Prostate gland (tissue), 2 donors: ENCODE measurements around the gene MIA. TPM values are rescaled to one million over a fixed set of nuclear protein-coding genes. Genes with fewer than 3 reads are reported as not detected.
A peak's percentile ranks its signal among the peaks of the same experiment; 100 is the strongest.
"Not testable (repeated sequence)": the region's sequence is repeated elsewhere in the genome, so short reads cannot be mapped to it uniquely, and the experiment has no call there.

ENCODE experiments used
- DNase-seq: peaks from one replicate; pipeline ENCODE4 v3.0.0-alpha.2; 2019; ENCODE audit warnings: low spot score
- H3K27ac ChIP-seq, 2 donors: fragments of 200-600 bp; sonication (generic); 2 replicates each; pipeline ENCODE4 v1.5.1; 2017 to 2019
- H3K27me3 ChIP-seq: fragments of 200-600 bp; sonication (generic); replicated peaks from 2 replicates; pipeline ENCODE4 v1.5.1; 2019; ENCODE audit not compliant: insufficient read depth
- H3K36me3 ChIP-seq, 2 donors: fragments of 200-600 bp; sonication (generic); 1 replicate in 1 of 2; 2 replicates in 1 of 2; pipeline versions ENCODE4 v1.5.1 to v1.8.1; 2017 to 2019
- H3K4me1 ChIP-seq: fragments of 200-600 bp; sonication (generic); replicated peaks from 2 replicates; pipeline ENCODE4 v1.5.1; 2019
- H3K4me3 ChIP-seq, 2 donors: fragments of 200-600 bp; sonication (generic); 2 replicates each; pipeline ENCODE4 v1.5.1; 2017 to 2019
- H3K9me3 ChIP-seq: fragments of 200-600 bp; sonication (generic); 2 replicates; pipeline ENCODE4 v1.5.1; 2017
- CTCF ChIP-seq, 4 experiments: fragments of 200-600 bp in 2 of 4; fragments of 450-650 bp in 2 of 4; sonication (generic) in 2 of 4; IDR thresholded peaks; 1 replicate in 3 of 4; 2 replicates in 1 of 4; pipeline ENCODE4 v1.5.1; 2016 to 2019; ENCODE audit warnings: antibody characterized with exemption in 4 of 4, mild to moderate bottlenecking in 2 of 4, moderate library complexity in 2 of 4
- POLR2A ChIP-seq: fragments of 450-650 bp; IDR thresholded peaks from one replicate; pipeline ENCODE4 v1.6.1; 2016; ENCODE audit warnings: antibody characterized with exemption, mild to moderate bottlenecking
- POLR2AphosphoS5 ChIP-seq: sonication (generic); formaldehyde crosslinking; IDR thresholded peaks from one replicate; pipeline ENCODE4 v1.6.1; 2017; ENCODE audit warnings: antibody characterized with exemption
- WGBS: methylation state at CpG from one replicate; pipeline ENCODE4 v1.1.5; 2018; 5-methylcytosine and 5-hydroxymethylcytosine counted together
- intact Hi-C: fragments of 100-400 bp; cut with DNase I; formaldehyde crosslinking; loops from one replicate; pipeline ENCODE4 v1.14.2; 2022
- total RNA-seq, 2 donors: library from RNA; depleted of rRNA; stranded (reverse); fragments of >200 nt; gene quantifications; one replicate each; pipeline ENCODE4 v1.1.0, GENCODE V29; 2016

Gene MIA
- total RNA-seq, 2 donors from 2014 or later: 2.7 to 5.0 TPM

GRCh38 chr19:40810649-40811408, 35.5 kb downstream of the MIA start:
- H3K9me3 ChIP-seq, H3K36me3 ChIP-seq, intact Hi-C loops, H3K27me3 ChIP-seq: not testable (repeated sequence)
- TF ChIP-seq POLR2AphosphoS5 (peak; percentile 25), CTCF (IDR thresholded peaks at IDR 0.05) (peak in 1 of 4 experiments; percentile 28), POLR2A (peak; percentile 47)
- peaks cover 18% of the 10 kb centered on the region for H3K4me1 ChIP-seq
- DNase-seq: peak; percentile 65
- H3K4me3 ChIP-seq: peak overlapping the region; percentile 17 to 29
- WGBS: 5% methylated on average over 35 of the region's 65 CpGs
- peak overlapping the region; percentile 53 to 55 for H3K27ac ChIP-seq

GRCh38 chr19:40811478-40812341, 36.4 kb downstream of the MIA start:
- Histone ChIP-seq H3K27ac (peak overlapping the region; percentile 53 to 55), H3K4me1 (peaks cover 11% of the 10 kb centered on the region), H3K36me3 (no peaks in the 10 kb centered on the region), H3K4me3 (peak overlapping the region in 1 of 2 donors; percentile 29), H3K27me3 (no peaks in the 10 kb centered on the region), H3K9me3 (no peaks in the 10 kb centered on the region)
- TF ChIP-seq POLR2A (no peak), POLR2AphosphoS5 (no peak), CTCF (IDR thresholded peaks at IDR 0.05) (no peak)
- intact Hi-C loops: no loop called here
- no peak for DNase-seq
- WGBS: 23% methylated on average over 35 of the region's 35 CpGs

GRCh38 chr19:40812571-40812970, 37.2 kb downstream of the MIA start:
- H3K4me3 ChIP-seq, H3K36me3 ChIP-seq, H3K4me1 ChIP-seq, DNase-seq, intact Hi-C loops, H3K9me3 ChIP-seq, H3K27me3 ChIP-seq: not testable (repeated sequence)
- WGBS: 76% methylated on average over 7 of the region's 7 CpGs
- H3K27ac ChIP-seq: peak overlapping the region; percentile 56 to 57

- Histone ChIP-seq H3K4me1 (peaks cover 4% of the 10 kb centered on the region), H3K4me3 (no peak overlapping the region), H3K27ac (peak overlapping the region; percentile 56 to 57), H3K9me3 (no peaks in the 10 kb centered on the region), H3K36me3 (no peaks in the 10 kb centered on the region), H3K27me3 (no peaks in the 10 kb centered on the region)
- 9% methylated on average over 4 of the region's 4 CpGs for WGBS
- DNase-seq: peak; percentile 53
- intact Hi-C loops: no loop called here
- TF ChIP-seq POLR2AphosphoS5 (no peak), POLR2A (no peak), CTCF (IDR thresholded peaks at IDR 0.05) (no peak)
Observed at GRCh38 chr19:40813182-40813581, 37.9 kb downstream of the MIA start.

GRCh38 chr19:40815223-40815622, 39.9 kb downstream of the MIA start:
- H3K27me3 ChIP-seq: no peaks in the 10 kb centered on the region
- 81% methylated on average over 4 of the region's 4 CpGs for WGBS

More at GRCh38 chr19:40815223-40815622, 39.9 kb downstream of the MIA start:
- Histone ChIP-seq H3K27ac (no peak overlapping the region), H3K4me1 (peaks cover 7% of the 10 kb centered on the region), H3K9me3 (no peaks in the 10 kb centered on the region), H3K36me3 (no peaks in the 10 kb centered on the region), H3K4me3 (no peak overlapping the region)
- TF ChIP-seq POLR2A: no peak
- TF ChIP-seq POLR2AphosphoS5: no peak
- TF ChIP-seq CTCF (IDR thresholded peaks at IDR 0.05): no peak
- intact Hi-C loops: no loop called here
- no peak for DNase-seq
